Measurements from ENCODE around the gene ISG20L2. TPM values are rescaled to one million over a fixed set of nuclear protein-coding genes. Genes with fewer than 3 reads are reported as not detected.
A peak's percentile ranks its signal among the peaks of the same experiment; 100 is the strongest.

Gene ISG20L2
- total RNA-seq, 1 donor from 2014 or later = 33.4 TPM

DNA sequence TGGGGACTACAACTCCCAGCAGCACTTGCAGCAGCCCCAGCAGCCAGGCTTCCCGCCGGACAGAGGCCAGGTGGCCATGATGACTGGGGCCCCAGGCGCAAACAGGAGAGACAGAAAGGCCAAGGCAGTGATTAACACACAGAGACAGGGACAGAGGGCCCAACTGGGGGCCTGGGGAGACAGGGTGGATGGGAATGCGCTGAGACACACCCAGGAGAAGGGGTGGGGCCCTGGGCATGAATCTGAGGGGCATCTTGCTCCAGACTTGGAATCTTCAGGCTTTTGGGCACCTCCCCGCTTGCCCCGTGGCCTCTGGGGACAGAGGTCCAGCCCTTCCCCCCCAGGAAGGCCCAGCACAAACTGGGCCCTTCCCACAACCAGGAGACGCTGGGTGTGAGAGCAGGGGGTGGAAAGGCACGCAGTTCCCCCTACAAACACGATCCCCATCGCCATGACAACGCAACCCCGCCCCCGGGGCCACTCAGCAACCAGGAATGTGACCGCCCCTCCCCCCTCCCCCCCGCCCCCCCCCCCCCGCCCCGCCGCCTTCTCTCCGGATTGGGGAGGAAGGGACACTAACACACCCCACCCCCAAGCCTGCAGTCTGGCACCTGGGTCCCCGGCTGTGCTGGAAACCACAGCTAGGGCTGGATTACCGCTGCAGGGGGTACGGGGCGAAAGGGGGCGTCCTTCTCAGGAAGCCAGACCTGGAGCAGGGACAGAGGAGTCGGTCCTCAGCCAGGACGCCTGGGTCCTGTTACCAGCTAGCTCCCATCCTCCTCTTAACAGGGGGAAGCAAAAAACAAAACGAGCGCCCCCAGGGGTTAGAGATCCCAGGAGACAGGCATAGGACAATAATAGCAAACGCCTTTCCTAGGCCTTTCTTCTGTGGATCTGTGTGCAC, 18.4 kb upstream of the ISG20L2 start:
- Mint-ChIP-seq H3K27ac (ENCODE audit: unreplicated experiment) (peak overlapping the region; percentile 100), H3K9me3 (ENCODE audit: unreplicated experiment) (no peaks in the 10 kb centered on the region), H3K4me1 (ENCODE audit: unreplicated experiment) (peaks cover 51% of the 10 kb centered on the region), H3K4me3 (ENCODE audit: unreplicated experiment) (peak overlapping the region; percentile 85), H3K27me3 (ENCODE audit: unreplicated experiment) (peaks cover 27% of the 10 kb centered on the region), H3K36me3 (ENCODE audit: low read depth, unreplicated experiment) (peaks cover 23% of the 10 kb centered on the region)
- no peak for TF ChIP-seq CTCF (IDR thresholded peaks at IDR 0.05; ENCODE audit: unreplicated experiment)
- DNase-seq (ENCODE audit: low spot score) = peak; percentile 91

GRCh38 chr1:156746406-156746727, 17.8 kb upstream of the ISG20L2 start:
- Mint-ChIP-seq H3K9me3 (ENCODE audit: unreplicated experiment) (no peaks in the 10 kb centered on the region), H3K4me1 (ENCODE audit: unreplicated experiment) (peaks cover 54% of the 10 kb centered on the region), H3K36me3 (ENCODE audit: low read depth, unreplicated experiment) (peaks cover 27% of the 10 kb centered on the region), H3K27ac (ENCODE audit: unreplicated experiment) (peak overlapping the region; percentile 100), H3K4me3 (ENCODE audit: unreplicated experiment) (peak overlapping the region; percentile 85), H3K27me3 (ENCODE audit: unreplicated experiment) (peaks cover 28% of the 10 kb centered on the region)
- DNase-seq (ENCODE audit: low spot score) = no peak
- no peak for TF ChIP-seq CTCF (IDR thresholded peaks at IDR 0.05; ENCODE audit: unreplicated experiment)

DNA sequence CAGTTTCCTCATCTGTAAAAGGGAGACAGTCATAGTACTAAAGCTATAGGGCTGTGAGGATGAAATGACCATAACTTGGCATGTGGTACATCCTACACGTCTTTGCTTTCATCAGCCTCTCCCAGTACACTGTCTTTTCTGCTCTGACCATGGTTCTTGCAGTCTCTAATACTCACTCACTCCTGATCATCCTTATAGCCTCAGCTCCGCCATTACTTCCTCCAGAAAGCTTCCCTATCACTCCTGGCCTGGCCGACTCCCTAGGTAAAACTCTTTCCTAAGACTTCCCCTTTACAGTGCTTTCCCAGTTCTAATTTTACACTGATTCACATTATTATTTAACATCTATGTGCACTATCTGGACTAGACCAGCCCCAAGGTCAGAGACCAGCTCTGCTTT, 17.3 kb upstream of the ISG20L2 start:
- Mint-ChIP-seq H3K9me3 (ENCODE audit: unreplicated experiment) (no peaks in the 10 kb centered on the region), H3K36me3 (ENCODE audit: low read depth, unreplicated experiment) (peaks cover 27% of the 10 kb centered on the region), H3K4me3 (ENCODE audit: unreplicated experiment) (peak overlapping the region; percentile 7), H3K27me3 (ENCODE audit: unreplicated experiment) (peaks cover 28% of the 10 kb centered on the region), H3K4me1 (ENCODE audit: unreplicated experiment) (peaks cover 56% of the 10 kb centered on the region), H3K27ac (ENCODE audit: unreplicated experiment) (peak overlapping the region; percentile 100)
- no peak for TF ChIP-seq CTCF (IDR thresholded peaks at IDR 0.05; ENCODE audit: unreplicated experiment)
- no peak for DNase-seq (ENCODE audit: low spot score)

GRCh38 chr1:156744786-156745419, 16.3 kb upstream of the ISG20L2 start:
- no peak overlapping the region for H3K4me3 Mint-ChIP-seq (ENCODE audit: unreplicated experiment)
- no peak for TF ChIP-seq CTCF (IDR thresholded peaks at IDR 0.05; ENCODE audit: unreplicated experiment)
- peaks cover 28% of the 10 kb centered on the region for H3K27me3 Mint-ChIP-seq (ENCODE audit: unreplicated experiment)
- peaks cover 55% of the 10 kb centered on the region for H3K4me1 Mint-ChIP-seq (ENCODE audit: unreplicated experiment)
- DNase-seq (ENCODE audit: low spot score) = no peak
- H3K27ac Mint-ChIP-seq (ENCODE audit: unreplicated experiment) = peak overlapping the region; percentile 100
- peaks cover 27% of the 10 kb centered on the region for H3K36me3 Mint-ChIP-seq (ENCODE audit: low read depth, unreplicated experiment)
- no peaks in the 10 kb centered on the region for H3K9me3 Mint-ChIP-seq (ENCODE audit: unreplicated experiment)

- Mint-ChIP-seq H3K4me3 (ENCODE audit: unreplicated experiment) (no peak overlapping the region), H3K9me3 (ENCODE audit: unreplicated experiment) (no peaks in the 10 kb centered on the region), H3K36me3 (ENCODE audit: low read depth, unreplicated experiment) (peaks cover 27% of the 10 kb centered on the region), H3K4me1 (ENCODE audit: unreplicated experiment) (peaks cover 49% of the 10 kb centered on the region), H3K27ac (ENCODE audit: unreplicated experiment) (no peak overlapping the region), H3K27me3 (ENCODE audit: unreplicated experiment) (peaks cover 26% of the 10 kb centered on the region)
- no peak for TF ChIP-seq CTCF (IDR thresholded peaks at IDR 0.05; ENCODE audit: unreplicated experiment)
- no peak for DNase-seq (ENCODE audit: low spot score)
These were observed 15.8 kb upstream of the ISG20L2 start for GRCh38 chr1:156744344-156744743.

Data from endothelial cell (in vitro differentiated cells).